ENCODE data around the gene OR8D2. TPM values are rescaled to one million over a fixed set of nuclear protein-coding genes. Genes with fewer than 3 reads are reported as not detected.

Gene OR8D2
- total RNA-seq, 1 donor from 2014 or later: not detected

DNA sequence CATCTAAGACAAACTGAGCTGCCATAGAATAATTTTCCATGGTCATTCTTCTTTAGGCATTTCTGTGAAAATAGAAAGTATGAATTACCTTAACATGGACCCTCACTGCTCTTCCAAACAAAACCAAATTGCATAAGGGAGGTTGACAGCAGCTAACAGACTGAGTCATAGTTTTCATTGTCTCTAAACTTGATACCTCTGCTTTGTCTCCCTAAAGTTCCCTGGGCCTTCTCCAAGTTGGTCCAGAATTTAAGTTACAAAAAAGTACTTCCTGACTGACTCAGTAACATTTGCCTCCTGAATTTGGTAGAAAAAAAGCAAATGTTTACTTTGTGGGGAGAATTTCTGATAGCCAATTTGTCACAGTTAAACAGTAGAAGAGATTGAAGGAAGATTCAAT is 9.3 kb downstream of the OR8D2 start:
- DNase-seq (no peak), ATAC-seq (ENCODE audit: low read depth) (no peak)
- no peak overlapping the region for H3K4me3 Mint-ChIP-seq
- no peak overlapping the region for H3K27ac Mint-ChIP-seq
- CTCF ChIA-PET: no interaction called here
- POLR2A ChIA-PET: no interaction called here
- intact Hi-C loops (cut with micrococcal nuclease): no loop called here
- H3K4me1 Mint-ChIP-seq: no peaks in the 10 kb centered on the region
- H3K27me3 Mint-ChIP-seq: peaks cover 3% of the 10 kb centered on the region
- TF ChIP-seq, protein P1, sequence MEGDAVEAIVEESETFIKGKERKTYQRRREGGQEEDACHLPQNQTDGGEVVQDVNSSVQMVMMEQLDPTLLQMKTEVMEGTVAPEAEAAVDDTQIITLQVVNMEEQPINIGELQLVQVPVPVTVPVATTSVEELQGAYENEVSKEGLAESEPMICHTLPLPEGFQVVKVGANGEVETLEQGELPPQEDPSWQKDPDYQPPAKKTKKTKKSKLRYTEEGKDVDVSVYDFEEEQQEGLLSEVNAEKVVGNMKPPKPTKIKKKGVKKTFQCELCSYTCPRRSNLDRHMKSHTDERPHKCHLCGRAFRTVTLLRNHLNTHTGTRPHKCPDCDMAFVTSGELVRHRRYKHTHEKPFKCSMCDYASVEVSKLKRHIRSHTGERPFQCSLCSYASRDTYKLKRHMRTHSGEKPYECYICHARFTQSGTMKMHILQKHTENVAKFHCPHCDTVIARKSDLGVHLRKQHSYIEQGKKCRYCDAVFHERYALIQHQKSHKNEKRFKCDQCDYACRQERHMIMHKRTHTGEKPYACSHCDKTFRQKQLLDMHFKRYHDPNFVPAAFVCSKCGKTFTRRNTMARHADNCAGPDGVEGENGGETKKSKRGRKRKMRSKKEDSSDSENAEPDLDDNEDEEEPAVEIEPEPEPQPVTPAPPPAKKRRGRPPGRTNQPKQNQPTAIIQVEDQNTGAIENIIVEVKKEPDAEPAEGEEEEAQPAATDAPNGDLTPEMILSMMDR (IDR thresholded peaks at IDR 0.05): no peak
- no peaks in the 10 kb centered on the region for H3K9me3 Mint-ChIP-seq
- no peaks in the 10 kb centered on the region for H3K36me3 Mint-ChIP-seq (ENCODE audit: low read depth)

DNA sequence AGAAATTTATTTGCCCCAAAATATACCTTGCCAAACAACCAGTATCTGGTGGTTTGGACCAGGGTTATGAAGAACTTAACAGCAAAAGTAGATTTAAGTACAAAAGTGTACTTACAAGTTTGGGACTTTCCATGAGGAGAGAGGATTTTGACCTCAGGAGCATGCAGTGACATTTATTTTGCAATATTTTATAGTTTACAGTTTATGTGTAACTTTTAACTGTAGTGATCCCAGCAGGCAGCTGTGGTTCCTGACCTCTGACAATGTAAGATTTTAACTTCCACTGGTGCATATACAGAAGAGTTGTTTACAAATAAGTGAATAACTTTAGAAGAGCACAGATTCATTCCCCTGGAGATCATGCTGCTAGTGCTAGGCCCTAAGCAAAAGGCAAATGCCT is 12.9 kb downstream of the OR8D2 start:
- Mint-ChIP-seq H3K4me1 (no peaks in the 10 kb centered on the region), H3K9me3 (no peaks in the 10 kb centered on the region), H3K4me3 (no peak overlapping the region), H3K36me3 (ENCODE audit: low read depth) (no peaks in the 10 kb centered on the region), H3K27ac (no peak overlapping the region), H3K27me3 (peaks cover 5% of the 10 kb centered on the region)
- DNase-seq (no peak), ATAC-seq (ENCODE audit: low read depth) (no peak)
- TF ChIP-seq, protein P1 (IDR thresholded peaks at IDR 0.05): no peak
- ChIA-PET POLR2A (no interaction called here), CTCF (no interaction called here)
- intact Hi-C loops (cut with micrococcal nuclease): no loop called here

DNA sequence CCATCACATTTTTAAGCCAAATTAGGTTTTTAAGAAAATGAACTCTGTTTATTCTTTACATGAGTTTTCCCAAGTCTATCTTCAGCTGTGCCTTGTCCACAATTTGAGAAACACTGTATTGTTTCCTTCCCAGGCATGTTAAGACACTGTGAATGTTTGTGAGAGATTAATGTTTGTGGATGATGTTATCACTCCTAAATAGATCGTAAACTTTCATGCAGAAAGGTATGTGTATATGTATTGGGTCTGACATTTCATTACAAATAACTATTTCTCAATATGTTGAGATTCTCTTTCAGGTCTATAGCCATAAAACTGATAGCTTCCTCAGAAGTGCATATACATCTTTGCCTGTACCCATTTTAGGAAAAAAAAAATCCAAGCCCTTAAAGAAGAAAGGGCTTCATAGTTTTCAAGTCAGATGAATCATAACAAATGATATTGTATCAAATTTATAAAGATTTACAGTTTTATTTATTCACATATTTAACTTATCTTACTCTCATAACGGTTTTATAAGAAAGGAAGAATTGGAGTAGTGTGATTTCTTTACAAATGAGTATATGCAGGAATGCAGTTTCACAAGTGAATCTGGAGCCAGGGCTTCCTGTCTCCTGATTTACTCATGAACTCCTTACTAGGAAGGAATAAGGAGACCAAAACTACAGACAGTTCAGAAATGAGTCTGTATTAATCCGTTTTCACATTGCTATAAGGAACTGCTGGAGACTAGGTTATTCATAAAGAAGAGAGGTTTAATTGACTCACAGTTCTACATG is 17.5 kb downstream of the OR8D2 start:
- CTCF ChIA-PET: no interaction called here
- POLR2A ChIA-PET: no interaction called here
- no peaks in the 10 kb centered on the region for H3K4me1 Mint-ChIP-seq

DNA sequence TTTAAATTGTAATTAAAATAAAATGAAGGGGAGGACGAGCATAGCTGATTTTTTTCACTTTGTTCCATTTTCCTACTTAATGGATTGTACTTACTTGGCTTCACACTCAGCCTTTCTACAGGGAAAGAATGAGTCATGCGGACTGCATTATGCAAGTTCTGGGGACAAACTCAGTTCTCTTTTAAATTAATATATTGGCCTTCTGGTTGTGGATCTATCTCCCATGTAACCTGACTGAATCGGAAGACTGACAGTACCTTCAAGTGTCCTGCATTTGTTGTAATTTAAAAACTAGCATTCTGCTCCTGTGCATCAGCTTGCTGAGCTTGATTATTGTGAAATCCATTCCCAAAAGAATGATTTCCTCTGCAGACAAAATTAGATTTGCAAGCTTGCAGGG is 18.4 kb downstream of the OR8D2 start:
- POLR2A ChIA-PET: no interaction called here
- no peak overlapping the region for H3K27ac Mint-ChIP-seq
- intact Hi-C loops (cut with micrococcal nuclease): no loop called here

More for the DNA sequence above, 17.5 kb downstream of the OR8D2 start:
- DNase-seq (no peak), ATAC-seq (ENCODE audit: low read depth) (no peak)
- Mint-ChIP-seq H3K36me3 (ENCODE audit: low read depth) (no peaks in the 10 kb centered on the region), H3K27me3 (peaks cover 6% of the 10 kb centered on the region), H3K4me3 (no peak overlapping the region), H3K9me3 (no peaks in the 10 kb centered on the region), H3K27ac (no peak overlapping the region)
- intact Hi-C loops (cut with micrococcal nuclease): no loop called here
- TF ChIP-seq, protein P1 (IDR thresholded peaks at IDR 0.05): no peak

DNA sequence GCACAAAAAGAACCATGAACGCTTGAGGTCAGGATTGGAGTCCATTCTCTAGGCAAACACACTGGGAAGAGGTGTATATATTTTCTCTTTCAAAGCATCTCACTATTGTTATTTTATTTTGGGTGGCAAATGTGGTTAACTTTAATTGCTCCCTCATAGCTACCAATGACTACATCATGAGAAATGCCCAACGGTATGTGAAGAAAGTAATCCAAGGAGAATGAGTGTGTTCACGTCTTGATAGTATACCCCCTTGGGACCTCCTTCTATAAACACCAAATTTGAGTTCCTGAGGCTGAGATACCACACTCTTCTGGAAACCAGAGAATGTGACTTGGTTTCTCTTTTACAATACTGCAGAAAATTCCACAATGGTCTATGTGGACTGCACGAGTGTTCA is 22.1 kb downstream of the OR8D2 start:
- ATAC-seq (ENCODE audit: low read depth) (no peak), DNase-seq (no peak)
- Mint-ChIP-seq H3K36me3 (ENCODE audit: low read depth) (no peaks in the 10 kb centered on the region), H3K4me1 (no peaks in the 10 kb centered on the region), H3K4me3 (no peak overlapping the region), H3K27me3 (peaks cover 1% of the 10 kb centered on the region), H3K27ac (no peak overlapping the region), H3K9me3 (no peaks in the 10 kb centered on the region)
- TF ChIP-seq, protein P1 (IDR thresholded peaks at IDR 0.05): no peak
- ChIA-PET CTCF (no interaction called here), POLR2A (no interaction called here)
- intact Hi-C loops (cut with micrococcal nuclease): no loop called here

More for the DNA sequence above, 18.4 kb downstream of the OR8D2 start:
- CTCF ChIA-PET: no interaction called here
- TF ChIP-seq, protein P1 (IDR thresholded peaks at IDR 0.05): no peak
- no peak for ATAC-seq (ENCODE audit: low read depth)
- Mint-ChIP-seq H3K27me3 (peaks cover 3% of the 10 kb centered on the region), H3K4me1 (no peaks in the 10 kb centered on the region), H3K4me3 (no peak overlapping the region), H3K36me3 (ENCODE audit: low read depth) (no peaks in the 10 kb centered on the region), H3K9me3 (no peaks in the 10 kb centered on the region)
- DNase-seq: no peak

Measured in activated B cell treated with CpG ODN at 0.5 μM for 24 hours (primary cell).